Measurements from ENCODE around the gene BOC. TPM values are rescaled to one million over a fixed set of nuclear protein-coding genes. Genes with fewer than 3 reads are reported as not detected.

BOC gene
- total RNA-seq, 2 donors from 2014 or later, result 1.9 to 9.8 TPM

DNA sequence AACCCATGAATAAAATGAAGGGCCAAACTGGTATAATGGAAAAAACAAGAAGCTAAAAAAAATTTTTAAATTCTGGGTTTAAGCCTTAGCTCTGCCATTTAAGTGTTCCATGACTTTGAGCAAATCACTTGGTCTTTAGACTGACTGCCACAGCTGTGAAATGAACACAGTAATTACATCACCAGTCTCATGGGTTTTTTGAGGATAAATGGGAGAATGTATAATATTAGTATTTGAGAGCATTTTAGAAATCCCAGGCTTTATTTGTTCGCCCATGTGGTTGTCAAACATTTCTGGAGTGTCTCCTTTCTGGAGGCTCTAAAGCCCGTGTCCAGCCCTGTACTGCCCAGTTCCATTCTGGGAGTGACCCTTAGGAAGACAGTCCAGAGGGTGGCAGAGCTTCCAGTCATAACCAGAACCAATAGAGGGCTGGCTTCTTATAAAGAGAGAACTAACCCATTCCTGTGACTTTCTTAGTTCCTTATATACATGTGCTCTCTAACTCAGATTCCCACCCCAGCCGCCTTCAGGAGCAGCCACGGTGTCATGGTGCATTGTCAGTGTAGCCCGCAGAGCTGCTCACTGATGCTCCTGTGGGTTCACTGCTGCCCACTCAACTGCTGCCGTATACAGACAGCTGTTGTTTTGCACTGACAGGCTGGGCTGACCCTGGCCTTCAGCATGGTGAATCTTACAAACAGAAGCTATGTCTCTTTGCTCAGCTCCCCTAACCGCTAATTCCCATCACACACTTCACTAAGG lies 44.7 kb downstream of the BOC start:
- intact Hi-C loops (cut with DNase I), result no loop called here
- TF ChIP-seq, protein P1, sequence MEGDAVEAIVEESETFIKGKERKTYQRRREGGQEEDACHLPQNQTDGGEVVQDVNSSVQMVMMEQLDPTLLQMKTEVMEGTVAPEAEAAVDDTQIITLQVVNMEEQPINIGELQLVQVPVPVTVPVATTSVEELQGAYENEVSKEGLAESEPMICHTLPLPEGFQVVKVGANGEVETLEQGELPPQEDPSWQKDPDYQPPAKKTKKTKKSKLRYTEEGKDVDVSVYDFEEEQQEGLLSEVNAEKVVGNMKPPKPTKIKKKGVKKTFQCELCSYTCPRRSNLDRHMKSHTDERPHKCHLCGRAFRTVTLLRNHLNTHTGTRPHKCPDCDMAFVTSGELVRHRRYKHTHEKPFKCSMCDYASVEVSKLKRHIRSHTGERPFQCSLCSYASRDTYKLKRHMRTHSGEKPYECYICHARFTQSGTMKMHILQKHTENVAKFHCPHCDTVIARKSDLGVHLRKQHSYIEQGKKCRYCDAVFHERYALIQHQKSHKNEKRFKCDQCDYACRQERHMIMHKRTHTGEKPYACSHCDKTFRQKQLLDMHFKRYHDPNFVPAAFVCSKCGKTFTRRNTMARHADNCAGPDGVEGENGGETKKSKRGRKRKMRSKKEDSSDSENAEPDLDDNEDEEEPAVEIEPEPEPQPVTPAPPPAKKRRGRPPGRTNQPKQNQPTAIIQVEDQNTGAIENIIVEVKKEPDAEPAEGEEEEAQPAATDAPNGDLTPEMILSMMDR (IDR thresholded peaks at IDR 0.05), result no peak
- no peaks in the 10 kb centered on the region for H3K27me3 ChIP-seq
- H3K4me3 ChIP-seq, result no peak overlapping the region
- no peaks in the 10 kb centered on the region for H3K9me3 ChIP-seq
- H3K36me3 ChIP-seq, result no peaks in the 10 kb centered on the region
- no peak overlapping the region for H3K27ac ChIP-seq
- DNase-seq, result no peak
- H3K9ac ChIP-seq (ENCODE audit: low read depth in 2 of 2, low read length in 2 of 2), result no peak overlapping the region
- H3K4me1 ChIP-seq, result no peaks in the 10 kb centered on the region

DNA sequence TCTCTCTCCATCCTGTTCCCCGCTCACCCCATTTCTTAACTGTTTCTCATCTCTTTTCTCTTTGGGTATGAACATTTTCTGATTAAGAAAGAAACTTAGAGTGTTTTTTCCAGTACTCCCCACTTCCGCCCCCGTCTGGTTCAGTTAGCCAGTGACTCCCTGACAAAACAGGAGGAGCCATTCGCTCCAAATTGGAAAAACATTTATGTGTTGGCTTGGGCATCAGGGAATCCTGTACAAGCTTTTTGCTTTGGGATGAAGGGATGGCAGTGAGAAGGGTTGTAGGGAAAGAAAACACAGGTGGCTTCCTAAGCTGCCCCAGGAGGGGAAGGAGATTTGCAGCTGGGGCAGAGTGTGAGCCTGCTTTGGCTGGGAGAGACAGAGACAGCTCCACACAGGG lies 47.0 kb downstream of the BOC start:
- H3K4me1 ChIP-seq, result no peaks in the 10 kb centered on the region
- H3K9ac ChIP-seq (ENCODE audit: low read depth in 2 of 2, low read length in 2 of 2), result no peak overlapping the region

DNA sequence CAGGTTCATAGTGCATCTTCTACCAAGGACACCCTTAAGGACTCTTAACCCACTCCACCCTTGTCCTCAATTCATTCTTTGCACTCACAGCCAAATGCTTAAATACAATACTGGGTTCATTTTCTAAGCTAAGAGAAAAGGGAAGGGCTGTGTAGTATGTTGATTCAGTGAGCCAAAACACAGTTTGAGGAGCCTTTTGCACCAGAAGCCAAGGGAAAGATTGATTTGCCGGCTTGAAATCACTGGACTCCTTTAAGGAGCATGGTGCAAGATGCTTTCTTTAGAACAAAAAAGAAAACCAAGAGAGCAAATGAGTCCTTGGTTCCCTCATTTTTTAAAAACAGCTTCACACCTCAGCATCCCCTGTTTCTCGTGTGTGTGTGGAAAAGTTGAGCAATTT lies 47.8 kb downstream of the BOC start:
- DNase-seq, result no peak
- TF ChIP-seq, protein P1 (IDR thresholded peaks at IDR 0.05), result no peak
- Histone ChIP-seq H3K36me3 (no peaks in the 10 kb centered on the region), H3K27ac (no peak overlapping the region), H3K4me3 (no peak overlapping the region), H3K9me3 (no peaks in the 10 kb centered on the region), H3K9ac (ENCODE audit: low read depth in 2 of 2, low read length in 2 of 2) (no peak overlapping the region), H3K4me1 (no peaks in the 10 kb centered on the region), H3K27me3 (no peaks in the 10 kb centered on the region)
- intact Hi-C loops (cut with DNase I), result no loop called here

More for the DNA sequence above, 47.0 kb downstream of the BOC start:
- H3K9me3 ChIP-seq, result no peaks in the 10 kb centered on the region
- no peak for DNase-seq
- no peaks in the 10 kb centered on the region for H3K36me3 ChIP-seq
- intact Hi-C loops (cut with DNase I), result no loop called here
- TF ChIP-seq, protein P1 (IDR thresholded peaks at IDR 0.05), result no peak
- no peaks in the 10 kb centered on the region for H3K27me3 ChIP-seq
- no peak overlapping the region for H3K4me3 ChIP-seq
- H3K27ac ChIP-seq, result no peak overlapping the region

DNA sequence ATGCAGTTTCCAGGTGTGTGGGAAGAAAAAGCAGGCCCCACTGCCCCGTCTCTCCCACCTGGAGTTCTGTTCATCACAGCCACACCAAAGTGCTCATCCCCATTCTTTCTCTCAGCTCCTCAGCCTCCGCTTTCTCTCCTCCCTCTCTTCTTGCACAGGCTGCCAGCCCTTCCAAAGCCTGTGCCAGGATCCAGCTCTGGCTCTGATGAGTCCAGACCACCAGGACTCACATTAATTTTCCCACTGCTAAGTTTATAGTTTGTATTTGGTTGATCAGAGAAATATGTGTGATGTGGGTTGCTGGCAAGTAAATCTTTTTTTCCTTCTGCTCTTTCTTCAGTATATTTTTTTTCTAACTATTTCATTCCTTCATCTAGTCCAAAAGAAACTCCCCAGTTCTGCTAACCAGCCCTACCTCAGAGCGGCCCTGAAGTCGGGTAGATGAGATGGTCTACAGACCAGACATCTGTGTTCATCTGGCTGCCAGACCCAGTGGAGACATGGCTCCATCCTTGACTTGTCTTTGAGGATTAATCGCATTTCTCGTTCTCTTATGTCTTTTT lies 49.8 kb downstream of the BOC start:
- TF ChIP-seq, protein P1 (IDR thresholded peaks at IDR 0.05), result no peak
- intact Hi-C loops (cut with DNase I), result no loop called here
- no peak overlapping the region for H3K9ac ChIP-seq (ENCODE audit: low read depth in 2 of 2, low read length in 2 of 2)

DNA sequence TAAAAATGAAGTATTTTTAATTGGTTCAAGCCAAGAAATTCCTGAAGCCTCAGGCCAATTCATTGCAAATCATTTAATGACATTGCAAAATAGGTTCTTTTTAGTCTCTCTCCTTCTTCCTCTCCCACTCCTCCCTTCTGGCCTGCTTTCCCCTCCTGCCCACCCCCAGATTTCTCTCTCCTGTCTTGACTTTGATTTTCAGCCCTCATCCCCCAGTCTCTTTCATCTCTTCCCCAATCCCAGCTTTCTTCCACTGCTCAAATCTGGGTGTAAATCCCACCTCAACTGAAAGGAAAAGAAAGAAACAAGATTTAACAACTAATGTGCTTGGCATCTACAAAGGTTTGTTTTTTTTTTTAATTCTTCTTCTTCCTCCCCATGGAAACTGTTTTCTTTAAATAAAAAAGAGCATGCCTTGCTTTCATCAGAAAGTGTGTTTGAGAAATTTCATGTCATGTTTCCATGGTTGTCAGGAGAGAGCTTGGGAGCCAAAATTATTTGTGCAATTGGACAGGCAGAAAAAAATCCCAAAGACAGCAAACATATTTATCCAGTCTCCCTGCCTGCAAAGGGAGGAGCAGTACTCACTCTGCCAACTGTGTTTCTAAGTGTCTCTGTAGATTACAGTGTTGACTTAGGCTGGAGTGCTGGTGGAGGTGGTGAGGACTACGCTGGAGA lies 50.4 kb downstream of the BOC start:
- H3K36me3 ChIP-seq, result no peaks in the 10 kb centered on the region
- no peak for DNase-seq
- H3K4me3 ChIP-seq, result no peak overlapping the region
- H3K27ac ChIP-seq, result peak overlapping the region; percentile 27
- no peaks in the 10 kb centered on the region for H3K27me3 ChIP-seq
- intact Hi-C loops (cut with DNase I), result no loop called here
- no peak overlapping the region for H3K9ac ChIP-seq (ENCODE audit: low read depth in 2 of 2, low read length in 2 of 2)
- H3K4me1 ChIP-seq, result no peaks in the 10 kb centered on the region
- TF ChIP-seq, protein P1 (IDR thresholded peaks at IDR 0.05), result no peak
- H3K9me3 ChIP-seq, result no peaks in the 10 kb centered on the region

More for the DNA sequence above, 49.8 kb downstream of the BOC start:
- Histone ChIP-seq H3K27ac (no peak overlapping the region), H3K27me3 (no peaks in the 10 kb centered on the region), H3K4me3 (no peak overlapping the region), H3K36me3 (no peaks in the 10 kb centered on the region), H3K9me3 (no peaks in the 10 kb centered on the region), H3K4me1 (no peaks in the 10 kb centered on the region)
- DNase-seq, result no peak

All from colonic mucosa (tissue), 4 donors.